Activated CD4-positive, alpha-beta T cell treated with anti-CD3 and anti-CD28 coated beads, Interleukin-2, amount 50 U/mL, for 4 hours (primary cell): ENCODE results near the gene NTMT1.

Source experiments
- DNase-seq, 2 experiments: peaks; one replicate each; pipeline ENCODE4 v3.0.0-alpha.2; 2020

Gene NTMT1

DNA sequence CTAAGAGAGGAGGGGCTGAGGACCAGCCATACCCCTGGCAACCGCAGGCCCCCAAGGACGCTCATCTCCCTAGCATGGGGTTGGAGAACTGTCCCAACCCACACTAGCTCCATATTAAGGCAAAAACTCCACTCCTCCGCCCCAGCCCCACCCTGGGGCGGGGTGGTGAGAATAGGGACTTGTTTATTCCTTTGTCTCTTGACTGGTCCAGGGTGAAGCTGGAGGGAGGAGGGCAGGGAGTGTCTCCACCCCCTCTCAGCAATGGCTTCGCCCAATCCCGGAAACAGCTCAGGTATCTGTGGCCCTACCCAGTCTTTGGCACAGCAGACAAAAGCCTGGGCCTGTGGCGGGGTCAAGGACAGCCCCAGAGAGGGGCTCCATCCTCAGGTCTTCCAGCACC, 56.4 kb downstream of the NTMT1 start:
- DNase-seq: no peak

- DNase-seq: no peak
Observed at GRCh38 chr9:129685220-129685932, 59.4 kb downstream of the NTMT1 start.
